ENCODE data around the gene LNP1.

Gene LNP1

DNA sequence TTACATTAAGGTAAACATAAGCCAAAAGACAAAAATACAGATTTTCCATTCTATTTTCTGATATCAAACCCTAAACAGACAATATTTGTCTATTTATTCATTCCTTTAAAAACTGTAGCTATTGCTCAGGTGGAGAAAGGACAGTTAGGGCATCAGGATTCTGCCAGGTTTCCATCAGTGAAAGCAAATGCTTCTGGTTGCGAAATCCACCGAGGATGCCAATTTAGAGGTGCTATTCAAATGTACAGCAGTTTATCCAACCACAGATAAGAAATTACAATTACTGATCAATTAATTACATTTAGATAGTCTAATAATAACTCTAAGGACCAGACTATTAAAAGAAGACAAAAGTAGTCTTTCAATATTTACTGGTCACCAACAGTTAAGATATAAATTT lies 4.4 kb upstream of the LNP1 start:
- TF ChIP-seq, protein P1, sequence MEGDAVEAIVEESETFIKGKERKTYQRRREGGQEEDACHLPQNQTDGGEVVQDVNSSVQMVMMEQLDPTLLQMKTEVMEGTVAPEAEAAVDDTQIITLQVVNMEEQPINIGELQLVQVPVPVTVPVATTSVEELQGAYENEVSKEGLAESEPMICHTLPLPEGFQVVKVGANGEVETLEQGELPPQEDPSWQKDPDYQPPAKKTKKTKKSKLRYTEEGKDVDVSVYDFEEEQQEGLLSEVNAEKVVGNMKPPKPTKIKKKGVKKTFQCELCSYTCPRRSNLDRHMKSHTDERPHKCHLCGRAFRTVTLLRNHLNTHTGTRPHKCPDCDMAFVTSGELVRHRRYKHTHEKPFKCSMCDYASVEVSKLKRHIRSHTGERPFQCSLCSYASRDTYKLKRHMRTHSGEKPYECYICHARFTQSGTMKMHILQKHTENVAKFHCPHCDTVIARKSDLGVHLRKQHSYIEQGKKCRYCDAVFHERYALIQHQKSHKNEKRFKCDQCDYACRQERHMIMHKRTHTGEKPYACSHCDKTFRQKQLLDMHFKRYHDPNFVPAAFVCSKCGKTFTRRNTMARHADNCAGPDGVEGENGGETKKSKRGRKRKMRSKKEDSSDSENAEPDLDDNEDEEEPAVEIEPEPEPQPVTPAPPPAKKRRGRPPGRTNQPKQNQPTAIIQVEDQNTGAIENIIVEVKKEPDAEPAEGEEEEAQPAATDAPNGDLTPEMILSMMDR (IDR thresholded peaks at IDR 0.05; ENCODE audit: insufficient read depth, low read length, missing control alignments): no peak
- ChIA-PET POLR2A (no interaction called here), CTCF (no interaction called here)
- H3K4me3 ChIP-seq (ENCODE audit: low read depth, low read length): no peak overlapping the region
- no peak for DNase-seq (ENCODE audit: low read depth, low spot score)

DNA sequence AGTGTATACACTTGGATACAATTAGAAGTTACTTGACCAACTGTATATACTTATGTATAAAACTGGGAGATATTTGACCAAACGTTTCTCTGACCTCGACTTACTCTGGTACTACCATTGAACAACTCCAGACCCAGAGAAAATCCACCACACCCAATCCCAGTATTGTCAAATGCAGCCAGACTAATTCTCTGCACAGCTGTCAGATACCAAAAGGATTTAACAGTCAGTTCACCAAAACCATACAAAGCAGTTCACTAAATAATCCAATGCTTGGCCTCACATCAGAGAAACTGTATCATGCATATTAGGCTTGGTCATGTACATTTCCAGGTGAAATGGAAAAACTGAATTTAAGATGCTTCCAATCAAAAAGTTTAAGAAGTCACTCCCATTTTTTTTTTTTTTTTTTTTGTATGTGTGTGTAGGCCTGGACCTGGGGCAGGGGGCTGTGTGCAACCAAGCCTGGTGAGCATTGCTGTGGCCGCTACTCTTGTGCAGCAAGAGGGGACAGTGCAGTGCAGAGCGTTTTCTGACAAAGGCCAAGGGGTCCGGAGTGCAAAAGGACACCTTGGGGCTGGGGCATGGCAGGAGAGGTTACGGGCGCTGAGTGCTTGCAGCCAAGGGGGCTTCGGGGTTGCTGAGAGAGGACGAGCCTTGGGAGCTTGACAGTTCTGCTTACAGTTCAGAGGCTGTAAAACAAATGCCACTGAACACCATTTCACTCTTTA lies 1.8 kb upstream of the LNP1 start:
- POLR2A ChIA-PET: no interaction called here
- H3K4me3 ChIP-seq (ENCODE audit: low read depth, low read length): peak overlapping the region; percentile 84
- DNase-seq (ENCODE audit: low read depth, low spot score): no peak
- CTCF ChIA-PET: no interaction called here
- TF ChIP-seq, protein P1 (IDR thresholded peaks at IDR 0.05; ENCODE audit: insufficient read depth, low read length, missing control alignments): no peak

DNA sequence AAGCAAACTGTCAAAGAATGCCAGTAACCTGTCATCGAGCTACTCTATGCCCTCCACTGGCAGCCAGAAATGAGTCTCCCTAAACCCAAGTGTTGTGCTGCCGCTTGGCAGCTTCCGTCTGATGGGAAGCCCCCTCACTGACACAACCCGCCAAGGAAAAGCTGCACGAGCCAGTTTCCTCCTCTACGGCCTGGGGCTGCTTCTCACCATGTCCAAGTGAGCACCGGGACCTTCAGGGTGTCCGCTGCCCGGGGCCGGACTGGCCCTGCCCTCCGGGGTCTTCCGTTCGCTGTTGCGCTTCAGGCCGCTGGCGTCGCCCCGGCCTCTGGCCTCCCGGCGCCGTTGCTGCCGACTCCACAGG lies 940 bp upstream of the LNP1 start:
- POLR2A ChIA-PET: interaction anchor here (1.2 kb wide), 1 partner anchor 27 kb away, joined by 5 read pairs; no protein-coding TSS in a partner anchor

DNA sequence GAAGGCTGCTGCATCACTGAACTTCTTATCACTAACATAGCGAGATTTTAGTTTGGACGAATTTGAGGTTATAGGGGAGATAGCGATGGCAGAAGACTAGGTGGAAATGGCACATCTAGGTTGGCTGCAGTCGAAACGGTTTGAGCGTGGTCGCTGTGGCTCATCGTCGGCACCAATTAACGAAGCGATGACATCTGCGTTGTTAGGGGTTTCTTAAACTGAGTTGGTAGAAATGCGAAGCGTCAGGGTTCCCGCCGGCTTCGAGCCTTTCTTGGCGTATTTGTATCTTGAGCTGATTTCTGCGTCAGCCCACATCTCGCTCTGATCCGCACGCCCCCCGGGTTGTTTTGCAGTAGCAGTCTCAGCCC lies 319 bp downstream of the LNP1 start:
- H3K4me3 ChIP-seq (ENCODE audit: low read depth, low read length): peak overlapping the region; percentile 84
- ChIA-PET POLR2A (interaction anchor here (0.5 to 1.5 kb wide), 8 partner anchors 26 to 132 kb away, joined by 3 to 5 read pairs (median 3); partner anchors contain the start of genes NIT2 and TMEM45A), CTCF (interaction anchor here (0.9 to 2.0 kb wide), 7 partner anchors 11 to 211 kb away, joined by 3 to 6 read pairs (median 4); partner anchors contain the start of gene NIT2)
- TF ChIP-seq, protein P1 (IDR thresholded peaks at IDR 0.05; ENCODE audit: insufficient read depth, low read length, missing control alignments): no peak
- no peak for DNase-seq (ENCODE audit: low read depth, low spot score)

More for the DNA sequence above, 940 bp upstream of the LNP1 start:
- H3K4me3 ChIP-seq (ENCODE audit: low read depth, low read length): peak overlapping the region; percentile 84
- CTCF ChIA-PET: interaction anchor here (1.1 kb wide), 1 partner anchor 180 kb away, joined by 3 read pairs; no protein-coding TSS in a partner anchor
- TF ChIP-seq, protein P1 (IDR thresholded peaks at IDR 0.05; ENCODE audit: insufficient read depth, low read length, missing control alignments): no peak
- no peak for DNase-seq (ENCODE audit: low read depth, low spot score)

DNA sequence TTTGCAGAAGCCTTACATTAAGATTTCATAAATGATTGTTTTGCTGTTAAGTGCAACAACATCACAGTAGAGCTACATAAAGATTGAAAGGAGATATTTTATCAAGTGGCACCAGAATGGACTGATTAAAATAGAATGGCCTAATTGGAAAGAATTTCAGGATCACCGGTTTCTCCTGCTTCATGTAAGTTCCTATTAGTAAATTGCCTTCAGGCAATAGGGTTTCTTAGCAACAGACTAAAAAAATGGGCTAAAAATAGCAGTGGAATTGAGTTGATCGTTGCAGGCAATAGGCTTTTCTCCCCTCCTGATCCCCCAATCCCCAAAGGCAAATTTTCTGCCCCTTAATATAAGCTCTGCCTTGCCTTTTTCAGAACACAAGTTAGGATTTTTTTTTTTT lies 917 bp downstream of the LNP1 start:
- TF ChIP-seq, protein P1 (IDR thresholded peaks at IDR 0.05; ENCODE audit: insufficient read depth, low read length, missing control alignments): no peak
- CTCF ChIA-PET: interaction anchor here (0.9 to 2.0 kb wide), 6 partner anchors 11 to 210 kb away, joined by 3 to 6 read pairs (median 4); partner anchors contain the start of gene NIT2

DNA sequence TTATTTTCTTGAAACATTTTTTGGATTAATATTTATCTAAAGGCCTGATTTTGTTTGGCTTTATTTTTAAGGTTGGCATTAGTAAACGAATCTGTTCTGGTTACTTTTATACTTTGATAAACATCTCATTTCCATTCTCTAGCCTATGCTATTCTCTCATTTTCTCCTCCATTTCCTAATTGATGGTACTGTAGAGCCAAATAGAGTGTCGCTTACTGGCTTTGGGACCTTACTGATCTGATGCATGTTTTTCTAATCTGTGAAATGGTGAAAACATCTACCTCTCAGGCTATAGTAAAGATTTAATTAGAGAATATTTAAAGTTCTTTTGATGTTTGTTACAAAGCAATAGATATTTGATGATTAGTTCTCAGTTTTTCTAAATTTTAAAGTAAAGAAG lies 1.6 kb downstream of the LNP1 start:
- POLR2A ChIA-PET: no interaction called here
- DNase-seq (ENCODE audit: low read depth, low spot score): no peak
- CTCF ChIA-PET: interaction anchor here (1.5 to 2.0 kb wide), 2 partner anchors 12 to 189 kb away, joined by 5 to 6 read pairs; no protein-coding TSS in a partner anchor
- TF ChIP-seq, protein P1 (IDR thresholded peaks at IDR 0.05; ENCODE audit: insufficient read depth, low read length, missing control alignments): no peak
- H3K4me3 ChIP-seq (ENCODE audit: low read depth, low read length): peak overlapping the region; percentile 84

More for the DNA sequence above, 917 bp downstream of the LNP1 start:
- H3K4me3 ChIP-seq (ENCODE audit: low read depth, low read length): peak overlapping the region; percentile 84
- DNase-seq (ENCODE audit: low read depth, low spot score): no peak
- POLR2A ChIA-PET: interaction anchor here (0.7 to 1.5 kb wide), 3 partner anchors 60 to 124 kb away, joined by 3 to 5 read pairs (median 3); partner anchors contain the start of gene NIT2

All from AG04449 (cell line).